ENCODE data around the gene JPH2.
"Not testable (repeated sequence)": the region's sequence is repeated elsewhere in the genome, so short reads cannot be mapped to it uniquely, and the experiment has no call there.

JPH2 gene

DNA sequence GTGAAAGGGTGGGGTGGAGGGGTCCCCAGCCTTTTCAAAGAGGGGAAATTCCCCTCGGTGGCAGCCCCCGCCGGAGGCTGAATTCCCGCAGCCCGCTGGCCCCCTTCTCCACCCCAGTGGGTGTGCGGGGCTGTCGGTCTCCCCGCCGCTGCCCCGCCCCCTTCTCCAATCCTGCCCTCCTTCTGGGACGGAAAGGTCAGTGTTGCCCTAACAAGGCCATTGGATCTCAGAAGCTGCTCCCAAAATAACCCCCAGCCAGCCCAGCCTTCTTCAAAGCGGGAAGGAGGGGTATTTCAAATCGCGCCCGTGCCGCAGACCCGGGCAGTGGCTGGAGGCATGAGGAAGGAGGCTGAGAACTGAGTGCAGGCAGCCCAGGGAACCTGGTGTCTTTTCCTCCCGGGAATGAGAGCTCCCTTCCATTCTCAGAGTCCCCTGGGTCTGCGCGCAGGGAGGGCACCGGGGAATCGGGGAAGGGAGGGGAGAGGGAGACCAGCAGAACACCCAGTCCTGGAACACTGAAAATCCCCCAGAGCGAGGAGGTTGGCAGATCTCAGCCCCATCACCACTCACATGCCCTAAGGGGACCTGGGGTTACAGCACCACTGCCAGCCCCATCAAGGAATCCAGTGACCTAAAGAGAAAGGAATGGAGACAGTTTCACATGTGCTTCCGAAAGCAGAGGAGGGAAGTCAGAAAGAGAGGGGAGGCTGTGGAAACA, at the start of gene JPH2:
Gene JPH2, minus strand, starts transcription at position 135 of the 718 bp plus-strand sequence. CDS start 483 bp downstream, outside the sequence.
- no peak for DNase-seq (ENCODE audit: low read depth in 1 of 2, low spot score in 1 of 2)

DNA sequence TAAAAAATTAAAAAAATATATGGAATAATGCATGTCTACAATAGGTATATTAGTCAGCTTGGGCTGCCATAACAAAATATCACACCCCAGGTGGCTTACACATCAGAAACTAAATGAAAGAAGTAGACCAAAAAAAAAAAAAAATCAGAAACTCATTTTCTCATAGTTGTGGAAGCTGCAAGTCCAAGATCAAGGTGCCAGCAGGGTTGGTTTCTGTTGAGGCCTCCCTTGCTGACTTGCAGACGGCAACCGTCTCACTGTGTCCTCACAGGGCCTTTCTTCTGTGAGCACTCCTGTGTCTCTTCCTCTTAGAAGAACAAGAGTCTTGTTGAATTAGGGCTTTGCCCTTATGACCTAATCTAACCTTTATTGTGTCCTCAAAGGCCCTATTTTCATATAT, 48.7 kb upstream of the JPH2 start:
- no peak for DNase-seq (ENCODE audit: low read depth in 1 of 2, low spot score in 1 of 2)

DNA sequence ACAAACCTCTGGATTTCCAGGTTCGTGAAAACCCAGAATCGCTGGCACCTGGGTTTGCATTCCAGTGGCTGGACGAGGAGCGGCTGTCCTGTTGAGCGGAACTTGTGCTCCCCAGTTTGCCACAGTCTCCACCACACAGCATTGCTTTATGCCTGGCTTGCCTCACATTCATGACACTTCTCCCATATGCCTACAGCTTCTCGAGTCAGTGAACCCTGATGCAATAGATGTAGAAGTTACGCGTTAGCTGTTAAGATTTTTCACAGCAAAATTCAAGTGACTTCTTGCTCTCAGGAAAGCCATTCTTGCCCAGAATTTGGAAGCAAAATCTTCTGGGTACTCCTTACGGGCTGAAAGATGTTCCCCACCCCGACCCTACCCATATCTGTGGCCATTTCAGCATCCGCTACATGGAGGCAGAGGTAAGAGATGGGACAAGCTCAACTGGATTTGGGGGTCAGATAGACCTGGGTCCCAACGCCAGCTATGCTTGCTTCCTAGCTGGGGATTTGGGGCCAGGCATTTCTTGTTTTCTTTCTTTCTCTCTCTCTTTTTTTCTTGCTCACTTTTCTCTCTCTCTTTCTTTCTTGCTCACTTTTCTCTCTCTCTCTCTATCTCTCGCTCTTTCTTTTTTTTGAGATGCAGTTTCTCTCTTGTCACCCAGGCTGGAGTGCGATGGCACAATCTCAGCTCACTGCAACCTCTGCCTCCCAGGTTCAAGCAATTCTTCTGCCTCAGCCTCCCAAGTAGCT, 47.8 kb upstream of the JPH2 start:
- DNase-seq (ENCODE audit: low read depth in 1 of 2, low spot score in 1 of 2): no peak

DNA sequence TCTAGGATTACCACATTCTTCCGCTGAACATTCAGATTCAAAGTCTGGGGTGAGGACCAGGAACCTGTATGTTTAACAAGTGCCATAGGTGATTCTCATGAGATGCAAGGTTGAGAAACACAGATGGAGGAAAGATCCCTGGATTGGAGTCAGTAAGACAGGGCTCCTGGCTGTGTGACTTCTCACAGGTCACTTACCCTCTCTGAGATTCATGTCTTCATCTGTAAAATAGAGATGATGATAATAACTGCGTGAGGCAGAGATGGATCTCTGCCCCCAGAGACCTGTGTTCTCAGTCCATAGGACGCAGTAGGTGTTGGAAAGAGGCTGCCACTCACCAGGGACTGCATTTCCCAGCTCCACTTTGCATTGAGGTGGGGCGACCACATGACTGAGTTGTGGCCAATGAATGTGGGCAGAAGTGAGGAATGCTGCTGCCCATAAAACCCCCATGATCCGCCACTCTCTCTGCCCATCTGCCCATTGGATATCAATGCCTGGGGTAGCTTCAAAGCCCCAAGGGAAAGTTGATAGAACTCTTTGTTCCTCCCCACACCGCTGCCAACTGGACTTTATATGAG, 46.5 kb upstream of the JPH2 start:
- no peak for DNase-seq (ENCODE audit: low read depth in 1 of 2, low spot score in 1 of 2)

DNA sequence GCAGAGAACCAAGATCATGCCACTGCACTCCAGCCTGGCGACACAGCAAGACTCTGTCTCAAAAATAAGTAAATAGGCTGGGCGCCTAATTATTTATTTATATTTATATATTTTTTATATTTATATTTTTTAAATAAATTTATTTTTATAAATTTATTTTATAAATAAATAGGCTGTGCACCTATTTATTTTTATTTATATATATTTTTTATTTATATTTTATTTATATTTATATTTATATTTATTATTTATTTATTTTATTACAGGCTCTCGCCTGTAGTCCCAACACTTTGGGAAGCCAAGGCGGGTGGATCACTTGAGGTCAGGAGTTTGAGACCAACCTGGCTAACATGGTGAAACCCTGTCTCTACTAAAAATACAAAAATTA, 45.5 kb upstream of the JPH2 start:
- not testable (repeated sequence) for DNase-seq (ENCODE audit: low read depth in 1 of 2, low spot score in 1 of 2)

DNA sequence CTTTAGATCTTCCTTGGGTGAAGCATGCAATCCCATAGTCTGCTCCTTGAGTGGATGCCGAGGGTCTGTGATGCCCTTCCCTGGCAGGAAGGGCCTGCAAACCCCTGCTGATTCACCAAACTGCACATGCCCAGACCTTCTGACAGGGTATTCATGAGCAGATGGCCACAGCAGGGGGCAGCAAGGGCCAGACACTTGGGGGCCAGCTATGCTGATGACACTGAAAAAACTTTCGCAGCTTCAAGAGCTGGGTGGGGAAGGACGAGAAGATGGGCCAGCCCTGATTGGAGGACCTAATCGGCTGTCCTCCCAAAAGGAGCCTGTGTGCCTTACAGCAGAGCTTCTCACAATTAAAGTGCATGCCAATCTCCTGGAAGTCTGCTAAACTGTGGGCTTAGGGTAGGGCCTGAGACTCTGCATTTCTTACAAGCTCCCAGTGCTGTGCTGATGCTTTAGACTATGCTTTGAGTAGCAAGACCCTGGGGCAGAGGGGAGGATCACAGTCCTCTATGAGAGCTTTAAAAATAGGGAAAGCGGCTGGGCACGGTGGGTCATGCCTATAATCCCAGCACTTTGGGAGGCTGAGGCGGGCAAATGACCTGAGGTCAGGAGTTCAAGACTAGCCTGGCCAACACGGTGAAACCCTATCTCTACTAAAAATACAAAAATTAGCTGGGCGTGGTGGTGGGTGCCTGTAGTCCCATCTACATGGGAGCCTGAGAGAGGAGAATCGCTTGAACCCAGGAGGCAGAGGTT, 44.9 kb upstream of the JPH2 start:
- no peak for DNase-seq (ENCODE audit: low read depth in 1 of 2, low spot score in 1 of 2)

DNA sequence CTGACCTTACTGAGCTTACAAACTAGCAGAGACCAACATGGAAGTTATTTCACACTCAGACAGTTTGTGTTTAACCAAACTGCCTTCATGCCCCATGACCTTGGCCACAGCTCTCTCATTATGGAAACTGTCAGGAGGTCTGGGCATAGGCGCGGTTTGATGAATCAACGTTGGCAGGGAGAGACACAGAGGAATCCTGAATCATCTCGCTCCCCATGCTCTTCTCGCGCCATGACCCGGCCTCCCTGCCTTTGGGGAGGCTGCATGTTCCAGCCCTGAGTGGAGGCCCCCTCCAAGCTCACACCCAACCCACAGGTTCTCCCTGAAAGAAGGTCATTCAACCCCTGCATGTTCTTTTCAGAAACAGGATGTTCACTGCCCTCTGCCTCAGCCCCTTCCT, 44.2 kb upstream of the JPH2 start:
- DNase-seq (ENCODE audit: low read depth in 1 of 2, low spot score in 1 of 2): no peak

DNA sequence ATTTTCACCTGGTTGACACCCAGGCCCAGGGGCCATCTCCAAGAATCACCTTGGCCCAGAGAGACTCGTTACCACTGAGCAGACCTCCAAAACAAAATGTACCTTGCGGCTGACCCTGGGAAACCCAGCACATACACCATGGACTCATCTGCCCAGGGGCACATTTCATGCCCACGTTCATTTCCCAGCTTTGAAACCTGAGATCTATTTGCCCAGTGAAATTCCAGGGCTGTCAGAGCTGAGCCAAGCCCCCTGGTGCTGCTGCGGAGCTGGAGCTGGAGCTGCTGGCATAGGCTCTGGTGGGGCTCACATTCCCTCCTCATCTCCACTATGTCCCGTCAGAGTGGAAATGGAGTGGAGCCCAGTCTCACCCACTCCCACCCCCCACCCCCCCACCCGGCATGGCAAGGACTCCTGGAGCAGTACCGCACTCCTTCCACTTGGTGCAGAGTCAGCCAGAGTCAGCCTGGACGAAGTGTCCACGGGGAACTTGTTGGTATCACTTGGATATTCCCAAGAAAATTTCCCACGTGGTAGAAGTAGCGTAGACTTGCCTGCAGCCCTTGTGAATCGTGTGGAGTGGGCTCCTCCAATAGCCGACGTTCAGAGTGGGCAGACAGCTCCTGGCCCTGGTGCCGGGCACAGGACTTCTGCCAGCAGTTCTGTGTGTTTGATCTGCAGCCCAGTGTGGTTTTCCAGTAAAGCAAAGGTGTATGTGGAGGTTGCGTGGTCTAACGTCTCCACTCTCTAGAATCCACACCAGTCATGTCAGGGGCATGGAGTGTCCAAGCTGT, 41.7 kb upstream of the JPH2 start:
- no peak for DNase-seq (ENCODE audit: low read depth in 1 of 2, low spot score in 1 of 2)

DNA sequence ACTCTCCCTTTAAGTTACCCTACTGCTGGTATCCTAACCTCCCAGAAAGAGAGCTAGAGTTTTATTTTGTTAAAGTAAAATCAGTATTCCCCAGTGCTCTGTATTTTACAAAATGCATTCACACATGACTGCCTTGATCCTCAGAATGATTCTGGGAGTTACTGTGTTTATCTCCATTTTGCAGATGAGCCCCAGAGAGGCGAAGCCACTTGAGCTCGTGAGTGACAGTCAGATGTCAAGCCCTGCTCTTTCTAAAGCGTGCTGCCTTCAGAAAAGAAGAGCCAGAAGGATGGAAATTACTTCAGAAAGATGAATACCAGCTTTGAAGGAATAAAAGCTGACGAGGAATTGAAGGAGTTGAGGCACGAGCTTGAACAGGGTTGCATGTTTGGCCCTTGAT, 37.6 kb upstream of the JPH2 start:
- DNase-seq (ENCODE audit: low read depth in 1 of 2, low spot score in 1 of 2): no peak

DNA sequence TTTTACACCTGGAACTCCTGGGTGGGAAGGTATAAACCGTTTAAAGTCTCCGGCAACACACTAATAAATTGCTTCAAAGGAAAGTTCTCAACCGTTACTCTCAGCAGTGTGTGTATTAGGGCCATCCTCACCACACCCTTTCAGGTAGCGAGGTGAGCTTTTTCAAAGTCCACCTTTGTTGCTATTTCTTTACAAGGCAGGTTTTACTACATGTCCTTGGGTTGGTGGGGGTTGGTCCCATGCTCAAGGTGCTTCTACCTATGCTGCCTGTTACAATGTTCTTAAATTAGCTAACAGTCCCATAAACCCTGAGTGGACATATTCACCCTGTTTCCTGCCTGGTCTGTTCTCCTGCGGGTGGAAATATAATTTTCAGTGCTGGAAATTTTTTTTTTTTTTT, 36.7 kb upstream of the JPH2 start:
- no peak for DNase-seq (ENCODE audit: low read depth in 1 of 2, low spot score in 1 of 2)

DNA sequence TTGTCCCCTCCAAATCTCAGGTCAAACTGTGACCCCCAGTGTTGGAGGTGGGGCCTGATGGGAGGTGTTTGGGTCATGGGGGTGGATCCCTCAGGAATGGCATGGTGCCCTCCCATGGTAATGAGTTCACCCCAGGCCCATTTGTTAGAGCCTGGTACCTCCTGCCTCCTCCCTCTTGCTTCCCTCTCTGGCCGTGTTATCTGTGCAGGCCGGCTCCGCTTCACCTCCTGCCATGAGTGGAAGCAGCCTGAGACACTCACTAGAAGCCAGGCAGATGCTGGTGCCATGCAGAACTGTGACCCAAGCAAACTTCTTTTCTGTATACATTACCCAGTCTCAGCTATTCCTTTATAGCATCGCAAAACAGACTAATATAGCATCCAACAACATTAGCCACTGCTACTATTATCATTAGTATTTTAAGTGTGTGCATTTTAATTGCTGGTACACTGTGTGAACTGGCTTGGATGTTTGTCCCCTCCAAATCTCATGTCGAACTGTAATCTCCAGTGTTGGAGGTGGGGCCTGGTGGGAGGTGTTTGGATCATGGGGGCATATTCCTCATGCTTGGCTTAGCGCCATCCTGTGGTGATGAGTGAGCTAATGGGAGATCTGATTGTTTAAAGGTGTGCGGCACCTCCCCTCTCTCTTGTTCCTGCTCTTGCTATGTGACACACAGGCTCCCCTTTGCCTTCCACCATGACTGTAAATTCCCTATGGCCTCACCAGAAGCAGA, 35.8 kb upstream of the JPH2 start:
- DNase-seq (ENCODE audit: low read depth in 1 of 2, low spot score in 1 of 2): no peak

DNA sequence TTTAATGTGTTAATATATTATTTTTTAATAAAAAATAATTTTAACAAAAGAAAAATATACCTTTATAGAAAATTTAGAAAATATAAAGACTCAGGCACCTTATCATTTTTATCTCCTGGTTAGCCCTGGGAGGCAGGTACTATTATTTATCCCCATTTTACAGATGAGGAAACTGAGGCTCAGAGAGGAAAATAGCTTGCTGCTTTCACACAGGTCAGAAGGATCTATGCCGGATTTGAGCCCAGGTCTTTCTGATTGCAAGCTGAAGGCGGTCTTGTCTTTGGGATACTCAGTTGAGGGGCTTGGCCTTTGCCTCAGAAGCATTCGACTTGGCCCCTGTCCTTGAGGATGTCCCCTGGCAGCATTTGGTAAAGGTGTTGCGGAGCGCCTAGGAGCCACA, 35.0 kb upstream of the JPH2 start:
- DNase-seq (ENCODE audit: low read depth in 1 of 2, low spot score in 1 of 2): no peak

DNA sequence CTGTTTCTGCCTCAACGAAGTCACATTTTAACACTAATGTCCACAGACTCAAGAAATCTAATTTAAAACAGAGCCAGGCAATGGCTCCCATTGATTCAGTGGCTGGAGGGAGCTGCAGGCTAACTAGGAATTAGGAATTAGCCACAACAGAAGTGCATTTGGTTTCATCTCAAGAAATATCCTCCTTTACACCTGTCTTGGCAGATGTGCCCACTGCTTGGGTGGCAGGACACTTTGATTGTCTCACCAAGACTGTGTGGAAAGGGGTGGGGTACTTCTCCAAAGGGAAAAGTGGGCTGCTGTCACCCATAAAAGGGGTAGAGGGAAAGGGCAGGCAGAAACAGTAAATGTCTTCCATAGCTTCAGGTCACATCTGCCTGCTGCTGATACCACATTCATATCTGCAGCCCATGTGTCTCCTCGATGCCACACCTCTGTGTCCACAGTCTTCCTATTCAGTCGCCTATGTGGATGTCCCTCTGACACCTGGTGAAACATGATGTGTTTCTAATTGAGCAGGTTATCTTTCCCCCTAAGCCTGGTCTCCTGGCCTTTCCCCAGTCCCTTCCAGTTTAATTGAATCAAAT, 34.5 kb upstream of the JPH2 start:
- no peak for DNase-seq (ENCODE audit: low read depth in 1 of 2, low spot score in 1 of 2)

DNA sequence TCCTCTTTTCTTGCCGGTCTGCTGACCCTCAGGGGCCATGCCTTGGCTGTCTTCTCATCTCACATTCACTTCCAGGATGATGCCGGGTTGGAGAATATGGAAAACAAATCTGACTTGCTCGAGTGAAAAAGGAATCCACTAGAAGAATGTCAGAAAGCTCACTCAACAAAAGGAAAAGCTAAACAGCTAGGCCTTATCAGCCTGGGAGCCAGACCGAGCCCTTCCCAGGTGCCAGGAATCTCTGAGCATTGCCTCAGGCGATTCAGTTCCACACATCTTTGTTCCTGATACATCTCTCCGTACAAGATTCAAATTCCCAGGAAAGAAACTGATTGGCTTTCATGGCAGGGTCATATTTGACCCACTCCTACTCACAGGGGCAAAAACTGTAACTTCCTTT, 32.8 kb upstream of the JPH2 start:
- no peak for DNase-seq (ENCODE audit: low read depth in 1 of 2, low spot score in 1 of 2)

DNA sequence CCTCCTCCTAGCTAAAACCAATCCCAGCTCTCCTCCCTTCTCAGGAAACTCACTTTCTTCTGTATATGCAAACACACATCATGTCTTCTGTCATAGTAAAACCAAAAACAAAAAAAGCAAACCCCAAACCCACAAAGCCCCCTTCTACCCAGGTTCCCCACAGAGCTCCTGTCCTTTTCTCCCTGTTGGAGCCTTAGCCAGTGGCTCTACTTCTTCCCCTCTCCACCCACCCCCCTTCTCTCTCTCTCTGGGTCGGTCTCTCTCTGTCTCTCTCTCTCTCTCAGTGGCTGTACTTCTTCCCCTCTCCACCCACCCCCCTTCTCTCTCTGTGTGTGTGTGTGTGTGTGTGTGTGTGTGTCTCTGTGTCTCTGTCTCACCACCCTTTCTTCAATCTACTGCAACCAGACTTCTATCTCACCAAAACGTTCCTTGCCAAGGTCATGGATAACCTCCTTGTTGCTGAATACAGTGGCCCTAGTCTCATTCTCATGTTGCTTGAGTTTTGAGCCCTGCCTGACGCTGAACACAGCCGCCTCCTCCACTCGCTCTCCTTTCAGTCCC, 32.3 kb upstream of the JPH2 start:
- no peak for DNase-seq (ENCODE audit: low read depth in 1 of 2, low spot score in 1 of 2)

DNA sequence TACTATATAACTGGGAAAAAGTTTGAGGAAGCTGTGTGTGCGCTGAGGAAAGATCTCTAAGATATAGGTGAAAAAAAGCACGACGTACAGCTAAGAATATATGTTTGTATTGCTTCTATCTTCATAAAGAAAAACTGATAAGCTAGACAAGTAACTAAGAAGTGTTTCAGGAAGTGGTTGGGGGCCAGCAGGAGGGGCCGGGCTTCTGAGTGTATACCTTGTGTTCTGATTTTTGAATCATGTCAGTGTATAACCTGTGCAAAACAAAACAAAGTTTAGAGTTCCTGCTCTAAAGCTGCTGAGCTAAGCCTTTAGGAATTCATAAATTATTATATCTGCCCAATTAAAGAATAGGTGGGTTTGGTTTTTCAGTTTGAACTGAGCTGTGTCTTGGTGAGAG, 31.5 kb upstream of the JPH2 start:
- DNase-seq (ENCODE audit: low read depth in 1 of 2, low spot score in 1 of 2): peak in 1 of 2 donors; percentile 24

DNA sequence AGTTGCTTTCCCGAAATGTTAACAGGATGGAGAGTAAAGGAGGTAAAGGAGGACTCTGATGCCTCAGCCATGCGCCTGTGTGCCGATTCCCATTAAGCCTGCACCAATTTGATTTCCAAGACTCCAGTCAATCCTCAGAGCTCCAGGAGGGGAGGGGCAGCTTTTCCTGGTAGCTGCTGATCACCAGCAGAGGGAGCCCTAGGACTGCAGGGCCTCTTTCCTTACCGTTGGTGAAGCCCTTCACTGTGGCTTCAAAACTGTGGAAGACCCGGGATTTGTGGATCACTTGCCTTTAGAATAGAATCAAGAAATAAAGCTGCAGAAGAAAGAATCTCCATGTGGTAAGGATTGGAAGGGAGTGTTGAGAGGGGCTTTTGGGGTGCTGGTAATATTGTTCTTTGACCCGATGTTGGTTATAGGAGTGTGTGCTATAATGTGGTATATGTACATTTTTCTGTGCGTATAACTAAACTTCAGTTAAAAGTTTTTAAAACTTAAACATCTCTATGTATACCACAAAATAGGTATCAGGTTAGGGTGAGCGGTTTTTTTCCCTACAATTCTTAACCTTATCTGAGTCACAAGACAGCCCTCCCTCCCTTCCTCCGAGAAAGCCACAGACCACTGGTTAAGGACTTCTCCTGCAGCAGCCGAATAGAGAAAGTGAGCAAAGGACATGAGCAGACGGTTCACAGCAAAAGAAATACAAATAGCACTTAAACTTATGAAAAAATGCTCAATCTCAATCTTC, 30.5 kb upstream of the JPH2 start:
- peak; percentile 44 to 52 for DNase-seq (ENCODE audit: low read depth in 1 of 2, low spot score in 1 of 2)

DNA sequence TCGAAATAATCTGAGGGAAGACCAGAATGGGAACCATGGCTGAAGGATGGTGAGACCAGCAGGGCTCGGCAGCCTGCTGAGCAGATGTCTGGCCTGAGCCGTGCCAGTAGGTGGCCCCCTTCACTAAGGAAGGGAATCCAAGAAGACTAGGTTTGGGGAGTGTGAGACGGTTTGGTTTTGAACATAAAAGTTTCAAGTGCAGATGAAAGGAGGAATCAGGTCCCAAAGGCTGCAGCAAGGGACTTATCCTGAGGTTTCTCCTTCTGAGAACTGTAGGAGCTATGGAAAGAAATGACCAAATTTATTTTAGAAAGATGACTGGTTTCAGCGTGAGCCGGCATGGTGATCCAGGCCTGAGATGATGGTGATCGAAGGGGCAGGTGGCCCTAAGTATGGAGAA, 28.1 kb upstream of the JPH2 start:
- DNase-seq (ENCODE audit: low read depth in 1 of 2, low spot score in 1 of 2): peak; percentile 41 to 51

DNA sequence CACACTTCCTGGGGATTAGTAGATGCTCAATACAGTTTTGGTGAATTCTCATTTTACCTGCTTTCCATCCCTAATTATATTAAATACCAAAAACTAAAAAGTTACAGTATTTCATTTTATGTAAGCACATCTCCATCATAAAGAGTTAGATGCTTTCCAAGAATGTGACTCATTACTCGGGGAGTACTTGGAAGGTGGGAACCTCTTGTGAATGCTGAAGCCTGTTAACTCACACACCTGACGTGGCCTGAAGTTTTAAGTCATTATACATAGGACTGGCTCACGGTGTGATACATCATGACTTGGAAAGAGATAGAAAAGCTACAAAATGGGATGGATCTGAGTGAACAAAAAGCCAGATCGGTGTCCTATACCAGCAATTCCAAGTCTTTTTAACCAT, 25.8 kb upstream of the JPH2 start:
- DNase-seq (ENCODE audit: low read depth in 1 of 2, low spot score in 1 of 2): no peak
